Prostate gland (tissue), 2 donors: ENCODE measurements around the gene EOGT. TPM values are rescaled to one million over a fixed set of nuclear protein-coding genes. Genes with fewer than 3 reads are reported as not detected.
A peak's percentile ranks its signal among the peaks of the same experiment; 100 is the strongest.

Experiments
- DNase-seq: peaks from one replicate; pipeline ENCODE4 v3.0.0-alpha.2; 2019; ENCODE audit warnings: low spot score
- H3K27ac ChIP-seq, 2 donors: fragments of 200-600 bp; sonication (generic); 2 replicates each; pipeline ENCODE4 v1.5.1; 2017 to 2019
- H3K27me3 ChIP-seq: fragments of 200-600 bp; sonication (generic); replicated peaks from 2 replicates; pipeline ENCODE4 v1.5.1; 2019; ENCODE audit not compliant: insufficient read depth
- H3K36me3 ChIP-seq, 2 donors: fragments of 200-600 bp; sonication (generic); 1 replicate in 1 of 2; 2 replicates in 1 of 2; pipeline versions ENCODE4 v1.5.1 to v1.8.1; 2017 to 2019
- H3K4me1 ChIP-seq: fragments of 200-600 bp; sonication (generic); replicated peaks from 2 replicates; pipeline ENCODE4 v1.5.1; 2019
- H3K4me3 ChIP-seq, 2 donors: fragments of 200-600 bp; sonication (generic); 2 replicates each; pipeline ENCODE4 v1.5.1; 2017 to 2019
- H3K9me3 ChIP-seq: fragments of 200-600 bp; sonication (generic); 2 replicates; pipeline ENCODE4 v1.5.1; 2017
- CTCF ChIP-seq, 4 experiments: fragments of 200-600 bp in 2 of 4; fragments of 450-650 bp in 2 of 4; sonication (generic) in 2 of 4; IDR thresholded peaks; 1 replicate in 3 of 4; 2 replicates in 1 of 4; pipeline ENCODE4 v1.5.1; 2016 to 2019; ENCODE audit warnings: antibody characterized with exemption in 4 of 4, mild to moderate bottlenecking in 2 of 4, moderate library complexity in 2 of 4
- POLR2A ChIP-seq: fragments of 450-650 bp; IDR thresholded peaks from one replicate; pipeline ENCODE4 v1.6.1; 2016; ENCODE audit warnings: antibody characterized with exemption, mild to moderate bottlenecking
- POLR2AphosphoS5 ChIP-seq: sonication (generic); formaldehyde crosslinking; IDR thresholded peaks from one replicate; pipeline ENCODE4 v1.6.1; 2017; ENCODE audit warnings: antibody characterized with exemption
- WGBS: methylation state at CpG from one replicate; pipeline ENCODE4 v1.1.5; 2018; 5-methylcytosine and 5-hydroxymethylcytosine counted together
- intact Hi-C: fragments of 100-400 bp; cut with DNase I; formaldehyde crosslinking; loops from one replicate; pipeline ENCODE4 v1.14.2; 2022
- total RNA-seq, 2 donors: library from RNA; depleted of rRNA; stranded (reverse); fragments of >200 nt; gene quantifications; one replicate each; pipeline ENCODE4 v1.1.0, GENCODE V29; 2016

Gene EOGT
- total RNA-seq, 2 donors from 2014 or later = 40.4 to 42.8 TPM

DNA sequence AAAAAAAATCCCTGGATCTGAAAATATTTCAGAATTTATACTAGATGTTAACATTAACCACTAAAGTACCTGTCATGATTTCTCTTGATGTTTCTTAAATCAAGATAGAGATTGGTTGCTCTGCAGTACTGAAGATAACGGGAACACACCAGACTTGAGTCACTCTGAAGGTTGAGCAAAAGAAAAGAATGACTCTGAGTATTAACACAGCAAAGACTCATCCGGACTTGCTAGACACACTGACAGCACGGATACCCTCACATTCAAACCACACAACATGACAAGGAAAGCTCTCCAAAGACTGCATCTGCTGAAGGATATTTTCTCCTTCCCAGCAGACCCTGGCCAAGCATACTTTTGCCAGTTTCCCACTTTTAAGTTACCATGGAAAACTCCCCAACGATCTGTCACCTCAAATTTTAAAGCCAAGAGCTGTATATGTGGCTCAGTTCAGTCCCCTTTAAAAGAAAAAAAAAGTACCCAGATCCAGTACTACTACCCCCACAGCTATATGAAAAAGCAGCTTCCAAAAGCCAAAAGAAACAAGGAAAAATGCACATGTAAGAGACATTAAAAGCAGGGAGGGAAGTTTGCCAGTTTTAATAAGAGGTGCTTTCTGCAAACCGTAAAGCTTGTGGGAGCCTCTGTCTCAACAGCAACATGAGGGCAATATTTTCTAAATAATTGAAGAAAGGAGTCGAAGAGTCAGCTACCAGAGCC, 8.3 kb downstream of the EOGT start:
- TF ChIP-seq POLR2AphosphoS5 (no peak), CTCF (IDR thresholded peaks at IDR 0.05) (no peak), POLR2A (no peak)
- H3K27me3 ChIP-seq = no peaks in the 10 kb centered on the region
- intact Hi-C loops = no loop called here
- WGBS = 43% methylated on average over 6 of the region's 6 CpGs
- peaks cover 0 to 5% of the 10 kb centered on the region in 2 donors for H3K36me3 ChIP-seq
- H3K27ac ChIP-seq = no peak overlapping the region
- peaks cover 8% of the 10 kb centered on the region for H3K4me1 ChIP-seq
- no peak overlapping the region for H3K4me3 ChIP-seq
- DNase-seq = no peak
- no peaks in the 10 kb centered on the region for H3K9me3 ChIP-seq

- H3K36me3 ChIP-seq = peaks cover 0 to 5% of the 10 kb centered on the region in 2 donors
- DNase-seq = no peak
- TF ChIP-seq POLR2AphosphoS5 (no peak), CTCF (IDR thresholded peaks at IDR 0.05) (no peak), POLR2A (no peak)
- H3K27me3 ChIP-seq = no peaks in the 10 kb centered on the region
- no peak overlapping the region for H3K4me3 ChIP-seq
- H3K27ac ChIP-seq = no peak overlapping the region
- whole genome bisulfite sequencing = 93% methylated on average over 9 of the region's 9 CpGs
- H3K9me3 ChIP-seq = no peaks in the 10 kb centered on the region
- H3K4me1 ChIP-seq = peaks cover 2% of the 10 kb centered on the region
- intact Hi-C loops = no loop called here
Observed at GRCh38 chr3:69004138-69004537, 9.3 kb downstream of the EOGT start.

GRCh38 chr3:68999605-69000004, 13.9 kb downstream of the EOGT start:
- H3K27ac ChIP-seq = no peak overlapping the region
- no peak for DNase-seq
- 61% methylated on average over 1 of the region's 1 CpG for WGBS
- no peak for TF ChIP-seq POLR2AphosphoS5
- TF ChIP-seq POLR2A = no peak
- no peak for TF ChIP-seq CTCF (IDR thresholded peaks at IDR 0.05)
- H3K9me3 ChIP-seq = no peaks in the 10 kb centered on the region
- no peak overlapping the region for H3K4me3 ChIP-seq
- intact Hi-C loops = no loop called here
- no peaks in the 10 kb centered on the region for H3K4me1 ChIP-seq
- peaks cover 0 to 10% of the 10 kb centered on the region in 2 donors for H3K36me3 ChIP-seq
- no peaks in the 10 kb centered on the region for H3K27me3 ChIP-seq

DNA sequence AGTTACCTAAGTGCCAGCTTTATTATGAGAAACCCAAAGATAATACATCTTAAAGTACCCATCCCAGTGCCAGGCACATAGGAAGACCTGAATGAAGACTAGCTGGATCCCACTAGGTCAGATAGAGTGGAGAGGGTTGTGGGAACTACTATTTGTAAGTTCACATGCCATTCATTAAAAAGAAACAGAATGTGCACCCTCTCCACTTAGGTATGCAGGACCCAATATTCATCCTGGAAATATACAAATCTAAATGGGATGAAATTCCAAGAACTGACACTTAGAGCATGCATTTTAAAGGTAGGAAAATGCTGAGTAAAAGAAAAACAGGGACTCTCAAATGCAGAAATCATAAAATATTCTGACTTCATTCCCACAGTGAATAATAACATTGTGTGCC, 14.3 kb downstream of the EOGT start:
- Histone ChIP-seq H3K4me1 (no peaks in the 10 kb centered on the region), H3K27me3 (no peaks in the 10 kb centered on the region), H3K36me3 (peaks cover 0 to 10% of the 10 kb centered on the region in 2 donors), H3K9me3 (no peaks in the 10 kb centered on the region), H3K27ac (no peak overlapping the region), H3K4me3 (no peak overlapping the region)
- no peak for DNase-seq
- TF ChIP-seq POLR2A (no peak), POLR2AphosphoS5 (no peak), CTCF (IDR thresholded peaks at IDR 0.05) (no peak)
- intact Hi-C loops = no loop called here

- TF ChIP-seq CTCF (IDR thresholded peaks at IDR 0.05) (peak in 1 of 4 experiments; percentile 10), POLR2A (no peak)
- Histone ChIP-seq H3K27ac (no peak overlapping the region), H3K4me1 (no peaks in the 10 kb centered on the region), H3K36me3 (peaks cover 0 to 10% of the 10 kb centered on the region in 2 donors), H3K27me3 (no peaks in the 10 kb centered on the region), H3K4me3 (no peak overlapping the region), H3K9me3 (no peaks in the 10 kb centered on the region)
- no peak for DNase-seq
- intact Hi-C loops = no loop called here
- WGBS = 90% methylated on average over 6 of the region's 6 CpGs
Observed at GRCh38 chr3:68997887-68998286, 15.6 kb downstream of the EOGT start.
